NCI-H69 (cell line): ENCODE results near the gene WDR74.
"Not testable (repeated sequence)": the region's sequence is repeated elsewhere in the genome, so short reads cannot be mapped to it uniquely, and the experiment has no call there.

ENCODE experiments used
- DNase-seq: peaks from one replicate; lab custom pipeline; 2025; lab: John Stamatoyannopoulos, UW

The WDR74 gene

DNA sequence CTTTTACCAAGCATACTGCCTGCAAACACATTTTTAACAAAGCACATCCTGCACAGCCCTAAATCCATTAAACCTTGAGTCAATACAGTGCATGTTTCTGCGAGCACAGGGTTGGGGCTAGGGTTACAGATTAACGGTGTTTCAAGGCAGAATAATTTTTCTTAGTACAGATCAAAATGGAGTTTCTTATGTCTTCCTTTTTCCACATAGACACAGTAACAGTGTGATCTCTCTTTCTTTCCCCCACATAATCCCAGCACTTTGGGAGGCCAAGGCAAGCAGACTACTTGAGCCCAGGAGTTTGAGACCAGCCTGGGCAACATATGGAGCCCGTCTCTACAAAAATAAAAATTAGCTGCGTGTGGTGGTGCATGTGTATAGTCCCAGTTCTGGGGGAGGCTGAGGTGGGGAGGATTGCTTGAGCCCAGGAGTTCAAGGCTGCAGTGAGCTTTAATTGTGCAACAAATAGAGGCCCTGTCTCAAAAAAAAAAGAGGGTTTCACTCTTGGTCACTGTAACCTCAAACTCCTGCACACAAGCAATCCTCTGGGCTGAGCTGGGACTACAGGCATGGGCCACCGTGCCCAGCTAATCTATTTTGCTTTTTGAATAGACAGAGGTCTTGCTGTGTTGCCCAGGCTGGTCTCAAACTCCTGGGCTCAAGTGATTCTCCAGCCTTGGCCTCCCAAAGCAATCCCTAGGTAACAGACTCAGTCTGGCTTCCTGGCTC is 21.6 kb upstream of the WDR74 start:
- no peak for DNase-seq

DNA sequence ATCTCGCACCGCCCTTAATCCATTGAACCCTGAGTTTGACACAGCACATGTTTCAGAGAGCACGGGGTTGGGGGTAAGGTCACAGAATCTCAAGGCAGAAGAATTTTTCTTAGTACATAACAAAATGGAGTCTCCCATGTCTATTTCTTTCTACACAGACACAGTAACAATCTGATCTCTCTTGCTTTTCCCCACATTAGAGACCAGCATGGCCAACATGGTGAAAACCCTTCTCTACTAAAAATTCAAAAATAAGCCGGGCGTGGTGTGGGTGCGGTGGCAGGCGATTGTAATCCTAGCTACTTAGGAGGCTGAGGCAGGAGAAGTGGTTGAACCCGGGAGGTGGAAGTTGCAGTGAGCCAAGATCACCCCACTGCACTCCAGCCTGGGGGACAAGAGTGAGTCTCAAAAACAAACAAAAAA is 19.9 kb upstream of the WDR74 start:
- not testable (repeated sequence) for DNase-seq

GRCh38 chr11:62858201-62858600 is 18.8 kb upstream of the WDR74 start:
- no peak for DNase-seq

- peak; percentile 44 for DNase-seq
These were observed 18.2 kb upstream of the WDR74 start for GRCh38 chr11:62857541-62857982.

GRCh38 chr11:62856333-62856895 is 17.0 kb upstream of the WDR74 start:
- DNase-seq = peak; percentile 52

GRCh38 chr11:62855571-62856332 is 16.4 kb upstream of the WDR74 start:
- DNase-seq = peak; percentile 99

DNA sequence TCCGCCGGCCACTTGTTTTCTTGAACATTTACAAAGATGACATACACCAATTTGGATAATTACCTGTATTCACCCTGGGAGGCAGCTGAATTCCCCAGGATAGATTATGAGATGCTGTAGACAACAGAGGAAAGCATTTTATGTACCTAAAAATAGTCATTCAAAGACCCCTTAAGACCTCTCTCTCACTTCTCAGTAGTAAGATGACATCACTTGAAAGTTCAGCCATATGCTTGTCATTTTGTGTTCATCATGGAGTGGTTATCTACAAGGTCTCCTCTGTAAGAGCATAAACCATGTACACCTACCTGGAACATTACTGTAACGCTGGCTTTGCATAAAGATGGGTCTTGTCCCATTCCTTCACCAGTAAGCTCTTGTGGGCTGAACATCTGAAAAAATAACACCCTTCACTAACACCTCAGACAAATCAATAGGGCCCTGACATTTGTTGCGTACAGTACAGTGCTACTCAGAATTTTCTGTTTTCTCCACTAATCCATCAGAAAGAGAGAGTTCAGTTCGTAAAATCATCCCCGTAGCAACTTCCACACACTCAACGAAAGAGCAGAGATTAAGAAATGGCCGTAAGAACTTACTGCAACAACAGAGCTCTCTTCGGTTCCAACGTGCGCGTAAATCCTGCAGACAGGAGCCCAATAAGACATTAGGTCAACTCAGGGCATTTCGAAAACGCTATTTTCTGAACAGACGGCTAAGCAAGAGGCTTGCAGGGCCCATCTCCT is 15.6 kb upstream of the WDR74 start:
- peak; percentile 34 for DNase-seq

GRCh38 chr11:62854013-62854824 is 14.8 kb upstream of the WDR74 start:
- no peak for DNase-seq

DNA sequence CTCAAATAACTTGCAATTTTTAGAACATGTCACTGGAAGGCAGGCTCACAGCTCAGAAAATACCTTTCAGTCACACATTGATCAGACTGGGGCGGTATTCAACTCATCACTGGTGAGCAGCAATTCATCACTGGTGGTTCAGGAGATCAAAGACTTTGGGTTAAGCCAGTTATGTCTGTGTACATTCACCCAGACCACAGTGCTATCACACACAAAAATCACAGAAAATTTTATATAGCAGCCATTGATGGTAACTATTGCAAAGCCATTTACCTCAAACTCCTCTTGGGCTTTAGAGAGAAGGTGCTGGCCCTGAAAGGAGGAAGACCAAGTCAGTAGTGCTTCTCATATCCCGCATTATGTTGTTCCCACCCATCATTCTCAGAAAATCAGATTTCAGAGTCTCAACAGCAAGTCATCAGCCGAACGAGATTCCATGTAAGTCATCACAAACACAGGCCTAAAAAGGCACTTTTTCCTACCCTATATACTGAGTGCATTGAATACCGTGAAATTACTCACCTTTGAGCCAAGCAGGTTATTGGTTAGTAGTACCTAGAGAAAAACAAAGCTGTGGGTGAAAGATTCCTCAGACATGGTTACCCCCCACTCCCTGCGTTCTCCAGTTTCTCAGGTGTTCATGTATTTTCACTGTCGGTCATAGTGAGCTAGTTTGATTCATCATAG is 14.0 kb upstream of the WDR74 start:
- no peak for DNase-seq

DNA sequence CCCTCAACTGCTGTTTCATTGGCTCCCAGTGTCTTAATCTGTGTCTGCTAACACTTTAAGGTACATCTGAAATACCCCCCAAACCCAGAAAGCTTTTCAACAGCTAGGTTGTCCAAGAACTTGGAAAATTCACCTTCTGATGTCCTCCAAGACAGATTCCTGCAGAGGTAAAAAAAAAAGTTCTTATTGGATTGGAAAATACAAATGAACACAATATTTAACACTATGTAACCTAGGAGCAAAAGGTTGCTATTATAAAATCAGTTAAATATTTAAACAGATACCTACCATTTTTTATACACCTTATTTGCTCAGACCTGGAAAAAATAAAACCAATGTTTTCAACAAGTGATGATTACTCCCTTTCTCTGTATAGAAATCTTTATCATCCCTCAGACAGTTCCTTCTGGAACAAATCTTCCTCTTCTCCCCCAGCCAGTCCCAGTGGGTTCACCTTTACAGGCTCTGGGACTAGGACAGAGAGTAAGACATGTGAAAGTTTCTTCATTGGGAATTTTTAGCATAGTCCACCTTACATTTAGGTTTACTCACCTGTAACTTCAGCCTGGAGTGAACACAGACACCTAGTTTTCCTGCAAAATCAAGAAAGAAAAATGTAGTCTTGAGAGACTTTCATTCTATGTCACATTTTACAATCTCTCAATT is 13.3 kb upstream of the WDR74 start:
- no peak for DNase-seq

DNA sequence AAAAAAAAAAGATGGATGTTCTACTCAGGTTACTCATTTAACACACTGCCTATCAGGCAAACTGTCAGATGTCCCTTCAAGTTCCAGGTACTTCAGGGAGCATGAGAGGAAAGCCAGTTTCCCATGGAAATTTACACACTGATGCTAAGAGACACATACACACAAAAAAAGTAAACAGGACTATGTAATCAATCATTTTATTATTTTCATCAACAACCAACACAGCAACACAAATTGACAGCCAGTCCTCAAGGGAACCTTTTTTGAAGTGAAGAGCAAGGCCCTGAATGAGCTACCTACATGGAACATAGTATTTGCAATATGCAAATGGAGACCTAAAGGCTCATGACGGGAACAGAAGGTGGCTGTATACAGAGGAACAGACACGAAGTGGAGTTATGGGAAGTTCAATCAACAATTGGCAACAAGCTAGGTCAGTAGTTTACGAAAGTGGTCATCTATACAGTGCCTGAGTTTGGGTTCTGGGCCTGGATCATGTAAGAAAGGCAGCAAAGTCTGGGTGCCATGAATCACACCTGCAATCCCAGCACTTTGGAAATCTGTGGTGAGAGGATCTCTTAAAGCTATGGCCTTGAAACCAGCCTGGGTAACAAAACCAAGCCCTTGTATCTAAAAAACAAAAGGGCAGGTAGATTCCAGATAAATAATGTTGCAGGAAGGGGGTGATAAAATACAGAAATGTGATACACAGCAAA is 12.6 kb upstream of the WDR74 start:
- DNase-seq = no peak

- peak; percentile 61 for DNase-seq
These were observed 11.8 kb upstream of the WDR74 start for GRCh38 chr11:62850911-62851806.

- DNase-seq = no peak
These were observed 8.5 kb upstream of the WDR74 start for GRCh38 chr11:62847767-62848314.

DNA sequence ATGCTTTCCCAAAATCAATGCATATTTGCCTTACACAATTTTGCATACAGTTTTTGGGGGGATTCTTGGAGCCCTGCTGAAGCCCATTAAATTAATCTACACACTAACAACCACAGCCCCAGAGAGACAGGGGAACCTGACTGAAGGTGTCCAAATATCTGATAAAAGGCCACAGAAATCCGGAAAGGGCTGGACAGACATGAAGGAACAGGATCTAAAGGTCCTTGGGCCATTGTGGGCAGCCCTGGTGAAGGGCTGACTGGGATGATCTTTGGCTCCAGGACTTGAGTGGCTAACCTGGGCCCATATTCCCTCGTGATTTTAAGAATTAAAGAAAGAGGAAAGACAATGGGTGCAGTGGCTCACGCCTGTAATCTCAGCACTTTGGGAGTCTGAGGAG is 6.8 kb upstream of the WDR74 start:
- no peak for DNase-seq

GRCh38 chr11:62844154-62844553 is 4.8 kb upstream of the WDR74 start:
- DNase-seq = no peak

DNA sequence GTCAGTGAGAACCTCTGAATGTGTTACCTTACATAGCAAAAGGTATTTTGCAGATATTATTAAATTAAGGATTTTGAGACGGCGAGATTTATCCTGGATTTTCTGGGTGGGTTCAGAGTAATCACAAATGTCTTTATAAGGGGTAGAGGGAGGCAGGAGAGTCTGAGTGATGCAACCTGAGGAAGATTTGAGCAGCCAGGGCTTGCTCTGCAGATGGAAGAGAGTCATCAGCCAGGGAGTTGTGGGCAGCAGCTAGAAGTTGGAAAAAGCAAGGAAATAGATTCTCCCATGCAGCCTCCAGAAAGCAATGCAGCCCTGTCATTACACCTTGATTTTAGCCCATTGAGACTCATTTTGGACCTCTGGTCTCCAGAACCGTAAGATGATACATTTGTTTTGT is 4.1 kb upstream of the WDR74 start:
- DNase-seq = no peak

DNA sequence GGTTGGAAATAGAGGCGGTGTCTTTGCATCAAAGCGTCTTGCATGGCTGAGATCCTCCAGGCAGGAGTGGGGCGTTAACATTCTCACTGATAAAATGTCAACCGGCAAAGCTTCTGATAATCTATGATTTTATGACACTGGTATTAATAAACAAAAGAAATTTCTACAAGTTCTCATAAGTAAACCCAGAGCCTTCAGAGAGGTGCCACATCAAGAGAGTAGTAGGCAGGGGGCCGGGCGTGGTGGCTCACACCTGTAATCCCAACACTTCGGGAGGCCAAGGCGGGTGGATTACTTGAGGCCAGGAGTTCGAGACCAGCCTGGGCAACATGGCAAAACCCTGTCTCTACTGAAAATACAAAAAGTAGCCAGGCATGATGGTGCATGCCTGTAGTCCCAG is 3.5 kb upstream of the WDR74 start:
- DNase-seq = not testable (repeated sequence)

DNA sequence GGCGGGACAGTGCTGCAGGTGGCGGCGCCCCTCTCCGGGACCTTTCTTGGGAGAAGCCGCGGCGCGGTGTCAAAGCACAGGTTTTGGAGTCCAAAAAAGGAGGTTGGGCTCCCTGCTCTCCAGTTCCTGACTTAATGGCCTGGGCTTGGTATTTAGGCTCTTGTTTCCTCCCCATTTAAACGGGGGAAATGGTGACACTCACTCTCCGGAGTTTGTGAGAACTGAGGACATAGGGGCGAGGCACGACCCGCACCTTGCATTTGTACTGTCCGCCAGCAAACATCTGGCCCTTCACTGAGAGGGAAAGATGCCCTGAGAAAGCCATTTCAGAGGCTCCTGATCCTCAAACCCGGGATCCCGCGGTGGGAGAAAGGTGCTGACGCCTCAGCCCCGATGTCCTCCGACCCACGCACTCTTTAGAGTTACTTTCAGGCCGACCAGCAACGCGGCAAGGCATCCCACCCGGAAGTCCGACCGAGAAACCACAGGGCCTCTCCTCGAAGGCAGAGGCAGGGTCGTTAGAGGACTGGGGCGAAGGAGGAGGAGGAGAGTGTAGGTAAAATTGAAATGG is 2.9 kb upstream of the WDR74 start:
- peak; percentile 64 for DNase-seq
